HL-60 (cell line): ENCODE data around the gene SNX18.

Experiments
- CTCF ChIP-seq: IDR thresholded peaks from one replicate; pipeline ENCODE4 v1.5.1; 2011; ENCODE audit warnings: low read length, control low read depth, inconsistent platforms; ENCODE audit not compliant: insufficient read depth
- GABPA ChIP-seq: IDR thresholded peaks from 2 replicates; pipeline ENCODE4 v1.6.1; 2012; ENCODE audit warnings: low read depth
- POLR2AphosphoS5 ChIP-seq: IDR thresholded peaks from 2 replicates; pipeline ENCODE4 v1.6.1; 2012; ENCODE audit warnings: low read depth

DNA sequence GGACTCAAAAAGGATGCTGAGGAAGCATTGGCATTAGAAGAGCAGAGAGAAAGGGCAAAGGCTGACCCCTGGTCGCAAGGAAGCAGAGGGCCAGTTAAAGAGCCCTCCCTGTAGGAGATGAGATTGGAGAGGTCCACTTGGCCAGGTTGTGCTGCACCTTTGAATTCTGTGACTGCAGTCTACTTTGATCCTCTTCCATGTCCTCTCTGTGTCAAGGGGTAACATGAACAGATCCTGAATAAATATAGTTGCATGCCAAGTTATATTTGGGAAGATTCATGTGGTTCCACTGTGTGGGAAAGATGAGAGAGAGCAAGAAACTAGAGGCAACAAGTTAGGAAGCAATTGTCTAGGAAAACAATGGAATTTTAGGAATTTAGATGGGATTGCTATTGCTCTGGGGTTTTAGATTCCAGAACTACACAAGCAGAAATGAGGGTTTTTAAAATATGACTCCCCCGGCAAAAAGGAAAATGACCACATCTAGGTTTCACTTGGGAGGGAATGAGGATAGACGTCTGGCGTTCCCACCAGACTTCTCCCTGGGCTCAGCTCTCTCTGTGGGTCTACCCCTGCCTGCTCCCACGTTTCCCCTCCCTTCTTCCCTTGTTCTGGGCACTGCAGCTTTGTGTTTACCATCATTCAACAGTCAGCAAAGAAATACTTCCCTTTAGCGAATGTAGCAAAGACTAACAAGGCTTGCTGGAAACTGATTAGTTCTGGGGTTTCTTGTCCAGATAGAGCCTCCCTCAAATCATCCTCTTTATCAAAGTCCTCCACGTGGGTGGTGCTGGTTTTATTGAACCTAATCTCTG, 63.6 kb downstream of the SNX18 start:
- TF ChIP-seq GABPA (no peak), CTCF (no peak), POLR2AphosphoS5 (no peak)
